T-cell (primary cell): ENCODE measurements around the gene PCDH7. TPM values are rescaled to one million over a fixed set of nuclear protein-coding genes. Genes with fewer than 3 reads are reported as not detected.

Experiments
- ATAC-seq, 4 experiments: fragments of 200-7000 bp in 3 of 4; fragments of 150-1000 bp in 1 of 4; cut with Tn5 transposase; replicated peaks in 1 of 4; 1 replicate in 3 of 4; 2 replicates in 1 of 4; pipeline ENCODE4 v1.10.0; 2021; ENCODE audit warnings: moderate library complexity in 3 of 4, mild to moderate bottlenecking in 2 of 4, moderate number of reproducible peaks in 1 of 4
- CTCF ChIA-PET, 2 donors: fragments of 300-600 bp; sonication (Branson Sonifier 250); formaldehyde crosslinking; loops; one replicate each; lab custom pipeline; 2022; ENCODE audit warnings: antibody characterized with exemption in 2 of 2; lab: Charles Lee
- POLR2A ChIA-PET, 2 donors: fragments of 300-600 bp; sonication (Branson Sonifier 250); formaldehyde crosslinking; loops; one replicate each; lab custom pipeline; 2022; ENCODE audit warnings: antibody characterized with exemption in 2 of 2; lab: Charles Lee
- DNase-seq, 35 experiments: peaks; one replicate each; pipeline versions ENCODE4 v3.0.0 to v3.0.0-alpha.2; 2013 to 2023
- H3K27ac ChIP-seq: one replicate; pipeline ENCODE4 v1.5.1; 2013; ENCODE audit warnings: low read length
- H3K27me3 ChIP-seq, 2 experiments: replicated peaks in 1 of 2; 1 replicate in 1 of 2; 2 replicates in 1 of 2; pipeline versions ENCODE4 v1.6.1 to v1.7.0; 2013; ENCODE audit warnings: low read length in 1 of 2, mixed read lengths in 1 of 2; ENCODE audit not compliant: control insufficient read depth in 2 of 2, insufficient read depth in 2 of 2; ENCODE audit errors: extremely low read depth in 1 of 2
- H3K36me3 ChIP-seq, 2 donors: 1 replicate in 1 of 2; 2 replicates in 1 of 2; pipeline versions ENCODE4 v1.6.1 to v1.7.0; 2013; ENCODE audit warnings: low read length in 1 of 2; ENCODE audit not compliant: control insufficient read depth in 2 of 2, insufficient read depth in 1 of 2; ENCODE audit errors: extremely low read depth in 1 of 2
- H3K4me1 ChIP-seq, 2 experiments: 1 replicate in 1 of 2; 2 replicates in 1 of 2; pipeline versions ENCODE4 v1.6.1 to v1.7.0; 2013; ENCODE audit warnings: low read length in 2 of 2, mixed read lengths in 1 of 2; ENCODE audit not compliant: insufficient read depth in 2 of 2, control insufficient read depth in 1 of 2; ENCODE audit errors: extremely low read depth in 1 of 2
- H3K4me3 ChIP-seq, 2 donors: 1 replicate in 1 of 2; 2 replicates in 1 of 2; pipeline versions ENCODE4 v1.5.1 to v1.7.0; 2013; ENCODE audit warnings: mild to moderate bottlenecking in 2 of 2, low read length in 1 of 2, moderate library complexity in 1 of 2; ENCODE audit not compliant: control insufficient read depth in 1 of 2; ENCODE audit errors: extremely low read depth in 1 of 2
- H3K9me3 ChIP-seq: 2 replicates; pipeline ENCODE4 v1.7.0; 2013
- H3K27ac Mint-ChIP-seq, 2 donors: one replicate each; pipeline ENCODE4 v1.8.0; 2020 to 2021; ENCODE audit warnings: mild to moderate bottlenecking in 2 of 2, mixed read lengths in 2 of 2
- H3K27me3 Mint-ChIP-seq, 2 donors: one replicate each; pipeline ENCODE4 v1.8.0; 2021 to 2022; ENCODE audit warnings: mixed read lengths in 2 of 2
- H3K36me3 Mint-ChIP-seq: one replicate; pipeline ENCODE4 v1.8.0; 2021; ENCODE audit warnings: mixed read lengths
- H3K4me1 Mint-ChIP-seq, 3 donors: one replicate each; pipeline ENCODE4 v1.8.0; 2020 to 2022; ENCODE audit warnings: mixed read lengths in 3 of 3, mild to moderate bottlenecking in 1 of 3
- H3K4me3 Mint-ChIP-seq, 3 donors: one replicate each; pipeline ENCODE4 v1.8.0; 2020 to 2022; ENCODE audit warnings: mild to moderate bottlenecking in 3 of 3, mixed read lengths in 3 of 3, moderate library complexity in 3 of 3
- H3K9me3 Mint-ChIP-seq, 3 donors: one replicate each; pipeline ENCODE4 v1.8.0; 2020 to 2022; ENCODE audit warnings: mixed read lengths in 3 of 3
- WGBS: methylation state at CpG from one replicate; pipeline ENCODE4 v1.1.5; 2013; ENCODE audit warnings: missing lambda C conversion rate; ENCODE audit not compliant: insufficient coverage; 5-methylcytosine and 5-hydroxymethylcytosine counted together
- total RNA-seq, 35 experiments: library from RNA in 6 of 35; stranded (reverse) in 6 of 35; fragments of 120-200 nt in 1 of 35; gene quantifications; one replicate each; pipeline versions ENCODE4 v1.2.1 to v1.2.4 and lab custom pipeline; 2013 to 2026

PCDH7 gene
- total RNA-seq, 5 donors from 2014 or later (not counting 1 experiment from before 2014, with no cell fraction given) = 0.06 to 0.09 (median 0.07) TPM; not detected in 2

- DNase-seq (no peak), ATAC-seq (no peak)
- no CpG with 5 or more reads among the region's 2 CpGs for WGBS
- H3K9me3 ChIP-seq = no peaks in the 10 kb centered on the region
- peaks cover 18 to 26% of the 10 kb centered on the region in 2 experiments for H3K27me3 ChIP-seq
- no peak overlapping the region for H3K27ac ChIP-seq
- H3K36me3 ChIP-seq = no peaks in the 10 kb centered on the region
- Mint-ChIP-seq H3K27me3 (peaks cover 15 to 26% of the 10 kb centered on the region in 2 donors), H3K27ac (no peak overlapping the region), H3K4me3 (no peak overlapping the region), H3K9me3 (peaks cover 0 to 7% (median 0%) of the 10 kb centered on the region in 3 donors), H3K36me3 (no peaks in the 10 kb centered on the region), H3K4me1 (peaks cover 3 to 10% (median 4%) of the 10 kb centered on the region in 3 donors)
- H3K4me3 ChIP-seq = no peak overlapping the region
- CTCF ChIA-PET = interaction anchor here in 1 of 2 donors (0.6 kb wide), 1 partner anchor 1092 kb away, joined by 9 read pairs; no protein-coding TSS in a partner anchor
- POLR2A ChIA-PET = no interaction called here
- peaks cover 2 to 17% of the 10 kb centered on the region in 2 experiments for H3K4me1 ChIP-seq
Observed at GRCh38 chr4:30725562-30725961, 5.4 kb downstream of the PCDH7 start.

- ATAC-seq = no peak
- ChIA-PET POLR2A (no interaction called here), CTCF (no interaction called here)
- DNase-seq = no peak
- Mint-ChIP-seq H3K27me3 (peaks cover 10 to 21% of the 10 kb centered on the region in 2 donors), H3K4me1 (peaks cover 0 to 5% (median 0%) of the 10 kb centered on the region in 3 donors), H3K27ac (no peak overlapping the region), H3K4me3 (no peak overlapping the region), H3K9me3 (peaks cover 0 to 7% (median 0%) of the 10 kb centered on the region in 3 donors), H3K36me3 (no peaks in the 10 kb centered on the region)
- H3K4me1 ChIP-seq = peaks cover 2 to 10% of the 10 kb centered on the region in 2 experiments
- H3K9me3 ChIP-seq = no peaks in the 10 kb centered on the region
- no peak overlapping the region for H3K27ac ChIP-seq
- no peaks in the 10 kb centered on the region for H3K36me3 ChIP-seq
- peaks cover 18 to 19% of the 10 kb centered on the region in 2 experiments for H3K27me3 ChIP-seq
- WGBS = no CpG with 5 or more reads among the region's 2 CpGs
- no peak overlapping the region for H3K4me3 ChIP-seq
Observed at GRCh38 chr4:30726090-30726675, 6.0 kb downstream of the PCDH7 start.

GRCh38 chr4:30727409-30727808 is 7.2 kb downstream of the PCDH7 start:
- ChIA-PET POLR2A (no interaction called here), CTCF (no interaction called here)
- H3K27me3 ChIP-seq = peaks cover 9 to 15% of the 10 kb centered on the region in 2 experiments
- Mint-ChIP-seq H3K27ac (no peak overlapping the region), H3K4me1 (peaks cover 0 to 4% (median 0%) of the 10 kb centered on the region in 3 donors), H3K4me3 (no peak overlapping the region), H3K36me3 (no peaks in the 10 kb centered on the region), H3K27me3 (peaks cover 10 to 19% of the 10 kb centered on the region in 2 donors), H3K9me3 (peaks cover 0 to 7% (median 0%) of the 10 kb centered on the region in 3 donors)
- no peak for ATAC-seq
- H3K27ac ChIP-seq = no peak overlapping the region
- no peak for DNase-seq
- H3K9me3 ChIP-seq = no peaks in the 10 kb centered on the region
- peaks cover 0 to under 1% of the 10 kb centered on the region in 2 experiments for H3K4me1 ChIP-seq
- WGBS = no CpG with 5 or more reads among the region's 2 CpGs
- no peak overlapping the region for H3K4me3 ChIP-seq
- H3K36me3 ChIP-seq = no peaks in the 10 kb centered on the region

GRCh38 chr4:30728311-30728710 is 8.1 kb downstream of the PCDH7 start:
- DNase-seq (no peak), ATAC-seq (no peak)
- no peaks in the 10 kb centered on the region for H3K4me1 ChIP-seq
- H3K4me1 Mint-ChIP-seq = no peaks in the 10 kb centered on the region
- H3K9me3 ChIP-seq = no peaks in the 10 kb centered on the region
- POLR2A ChIA-PET = no interaction called here
- WGBS = no CpG with 5 or more reads among the region's 2 CpGs
- H3K27me3 Mint-ChIP-seq = peaks cover 7 to 11% of the 10 kb centered on the region in 2 donors
- no peaks in the 10 kb centered on the region for H3K36me3 ChIP-seq
- no peak overlapping the region for H3K4me3 Mint-ChIP-seq
- no peaks in the 10 kb centered on the region for H3K36me3 Mint-ChIP-seq
- CTCF ChIA-PET = no interaction called here
- H3K4me3 ChIP-seq = no peak overlapping the region
- H3K27me3 ChIP-seq = peaks cover 0 to 7% of the 10 kb centered on the region in 2 experiments
- H3K9me3 Mint-ChIP-seq = peaks cover 0 to 7% (median 0%) of the 10 kb centered on the region in 3 donors
- no peak overlapping the region for H3K27ac ChIP-seq
- H3K27ac Mint-ChIP-seq = no peak overlapping the region

- H3K4me3 Mint-ChIP-seq = no peak overlapping the region
- WGBS = 86% methylated on average over 2 of the region's 3 CpGs
- no peaks in the 10 kb centered on the region for H3K27me3 ChIP-seq
- POLR2A ChIA-PET = no interaction called here
- no peak for DNase-seq
- ATAC-seq = no peak
- H3K9me3 ChIP-seq = no peaks in the 10 kb centered on the region
- H3K36me3 Mint-ChIP-seq = no peaks in the 10 kb centered on the region
- CTCF ChIA-PET = no interaction called here
- H3K4me3 ChIP-seq = no peak overlapping the region
- no peaks in the 10 kb centered on the region for H3K36me3 ChIP-seq
- H3K27ac ChIP-seq = no peak overlapping the region
- no peak overlapping the region for H3K27ac Mint-ChIP-seq
- H3K4me1 ChIP-seq = no peaks in the 10 kb centered on the region
- no peaks in the 10 kb centered on the region for H3K4me1 Mint-ChIP-seq
- peaks cover 2 to 7% (median 4%) of the 10 kb centered on the region in 3 donors for H3K9me3 Mint-ChIP-seq
- H3K27me3 Mint-ChIP-seq = no peaks in the 10 kb centered on the region
Observed at GRCh38 chr4:30743897-30744296, 23.7 kb downstream of the PCDH7 start.

- Mint-ChIP-seq H3K4me1 (no peaks in the 10 kb centered on the region), H3K27ac (no peak overlapping the region), H3K27me3 (no peaks in the 10 kb centered on the region), H3K4me3 (no peak overlapping the region), H3K9me3 (peaks cover 2 to 10% (median 4%) of the 10 kb centered on the region in 3 donors), H3K36me3 (no peaks in the 10 kb centered on the region)
- ATAC-seq = no peak
- no peak overlapping the region for H3K4me3 ChIP-seq
- ChIA-PET POLR2A (no interaction called here), CTCF (no interaction called here)
- H3K36me3 ChIP-seq = no peaks in the 10 kb centered on the region
- H3K4me1 ChIP-seq = no peaks in the 10 kb centered on the region
- H3K9me3 ChIP-seq = no peaks in the 10 kb centered on the region
- DNase-seq = no peak
- H3K27me3 ChIP-seq = no peaks in the 10 kb centered on the region
- H3K27ac ChIP-seq = no peak overlapping the region
Observed at GRCh38 chr4:30744386-30744785, 24.2 kb downstream of the PCDH7 start.
